ENCODE data around the gene IGFBP3.

The IGFBP3 gene

DNA sequence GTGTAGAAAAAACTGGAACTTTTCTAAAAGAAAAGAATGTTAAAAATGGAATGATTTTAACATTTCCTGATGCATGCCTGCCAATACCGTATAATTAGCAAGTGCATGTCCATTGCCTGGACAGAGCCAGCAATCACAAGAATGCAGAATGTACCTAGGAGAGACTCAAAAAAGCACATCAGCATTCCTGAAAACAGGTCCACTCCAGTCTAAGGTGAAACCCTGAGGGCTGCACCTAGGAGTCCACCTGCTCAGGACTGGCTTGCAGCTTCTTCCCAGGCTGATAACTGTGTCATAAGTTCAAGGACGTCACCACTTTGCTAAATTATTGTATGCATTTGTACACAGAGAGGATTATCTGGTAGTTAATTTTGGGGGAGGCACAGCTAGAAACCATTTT is 53.6 kb downstream of the IGFBP3 start:
- DNase-seq: no peak

DNA sequence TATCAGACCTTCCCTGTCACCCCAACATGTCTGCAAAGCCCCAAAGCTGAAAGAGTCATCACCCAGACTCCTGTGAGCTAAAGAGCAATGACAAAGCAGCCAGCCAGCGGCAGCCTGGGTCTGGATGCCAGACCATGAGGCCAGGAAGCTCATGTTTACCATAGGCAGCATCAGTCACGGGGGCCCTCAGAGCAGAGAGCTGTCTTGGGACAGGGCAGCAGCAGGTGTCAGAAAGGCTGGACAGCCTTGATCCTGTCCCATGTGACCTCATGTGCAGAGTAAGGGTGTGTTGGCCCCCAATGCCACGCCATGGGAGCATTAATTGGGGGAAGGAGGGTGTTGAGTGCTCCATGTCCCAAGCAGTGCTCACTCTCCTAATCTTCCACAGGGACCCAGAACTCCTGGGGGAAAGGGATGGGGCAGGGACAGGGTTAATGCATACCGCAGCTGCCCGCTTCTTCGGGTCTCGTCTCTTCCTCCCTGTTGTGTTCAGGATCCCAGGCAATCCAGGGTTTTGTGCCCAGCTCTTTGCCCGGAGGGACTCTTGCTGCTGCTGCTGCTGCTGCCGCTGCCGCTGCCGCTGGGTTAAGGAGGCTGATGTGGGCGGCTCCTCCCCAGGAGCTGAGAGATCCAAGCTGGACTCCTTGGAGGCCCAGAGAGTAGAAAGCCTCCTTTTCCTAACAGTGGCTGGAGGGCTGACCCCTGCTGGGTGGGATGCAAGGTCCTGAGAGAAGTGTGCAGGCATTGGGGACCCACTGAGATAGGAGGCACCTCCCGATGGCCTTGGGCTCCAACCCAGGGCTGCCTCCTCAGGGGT is 55.3 kb downstream of the IGFBP3 start:
- DNase-seq: no peak

DNA sequence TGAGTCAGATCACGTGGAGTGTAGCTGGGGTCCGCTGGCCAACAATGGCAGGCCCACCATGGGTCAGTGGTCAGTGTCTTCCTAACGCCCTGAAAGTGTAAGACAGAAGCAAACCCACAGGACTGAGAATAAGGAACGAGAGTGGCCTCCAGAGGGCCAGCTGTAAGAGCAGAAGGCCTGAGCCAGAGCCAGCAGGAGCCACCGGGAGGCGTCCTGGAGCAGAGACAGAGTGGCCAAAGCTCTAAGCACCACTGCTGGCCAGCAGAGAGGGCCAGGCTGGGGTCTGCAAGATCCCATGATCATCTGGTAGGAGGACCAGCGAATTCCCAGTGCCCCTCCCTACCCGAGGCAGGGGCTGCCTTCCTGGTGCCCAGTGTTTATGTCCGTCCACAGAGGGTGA is 57.4 kb downstream of the IGFBP3 start:
- no peak for DNase-seq

Measured in activated CD4-positive, alpha-beta T cell treated with anti-CD3 and anti-CD28 coated beads, Interleukin-2, amount 50 U/mL, for 16 hours (primary cell).